ENCODE data around the gene UBTD1. TPM values are rescaled to one million over a fixed set of nuclear protein-coding genes. Genes with fewer than 3 reads are reported as not detected.
A peak's percentile ranks its signal among the peaks of the same experiment; 100 is the strongest.
"Not testable (repeated sequence)": the region's sequence is repeated elsewhere in the genome, so short reads cannot be mapped to it uniquely, and the experiment has no call there.

The UBTD1 gene
- total and polyA plus RNA-seq, 7 experiments from 2014 or later = 0.94 to 4.2 (median 2.1) TPM

GRCh38 chr10:97550336-97551149 is 51.8 kb downstream of the UBTD1 start:
- H3K4me1 ChIP-seq (ENCODE audit: control insufficient read depth in 2 of 2, insufficient read depth in 2 of 2, low read length in 2 of 2) = no peaks in the 10 kb centered on the region
- H3K4me3 Mint-ChIP-seq = no peak overlapping the region
- POLR2A ChIA-PET = no interaction called here

GRCh38 chr10:97551271-97551670 is 52.5 kb downstream of the UBTD1 start:
- POLR2A ChIA-PET = no interaction called here
- CTCF ChIA-PET = interaction anchor here (0.5 to 6.9 kb wide), 5 partner anchors 17 to 352 kb away, joined by 3 to 64 read pairs (median 3); no protein-coding TSS in a partner anchor
- DNase-seq = no peak

More at GRCh38 chr10:97550336-97551149, 51.8 kb downstream of the UBTD1 start:
- Histone ChIP-seq H3K27me3 (ENCODE audit: control insufficient read depth in 2 of 2, insufficient read depth in 2 of 2, low read length in 2 of 2) (no peaks in the 10 kb centered on the region), H3K36me3 (ENCODE audit: control insufficient read depth in 2 of 3, insufficient read depth in 3 of 3, low read length in 3 of 3) (no peaks in the 10 kb centered on the region), H3K4me3 (ENCODE audit: low read length) (no peak overlapping the region), H3K9me3 (ENCODE audit: control insufficient read depth in 2 of 3, low read length in 3 of 3) (no peaks in the 10 kb centered on the region), H3K27ac (ENCODE audit: low read depth, low read length) (no peak overlapping the region)
- ATAC-seq = no peak
- intact Hi-C loops (cut with micrococcal nuclease) = loop anchor here in 1 of 2 donors (5.0 kb wide), 2 partner anchors 53 to 103 kb away; partner anchors contain the start of genes EXOSC1, MMS19, UBTD1 and ZDHHC16
- H3K9me3 Mint-ChIP-seq = peaks cover 0 to 3% (median 0%) of the 10 kb centered on the region in 11 donors
- DNase-seq = no peak
- H3K36me3 Mint-ChIP-seq = no peaks in the 10 kb centered on the region
- CTCF ChIA-PET = interaction anchor here (0.5 to 6.9 kb wide), 4 partner anchors 18 to 352 kb away, joined by 3 to 64 read pairs (median 4); no protein-coding TSS in a partner anchor
- H3K27me3 Mint-ChIP-seq = peaks cover 0 to 3% (median 0%) of the 10 kb centered on the region in 5 donors
- peak overlapping the region in 1 of 9 donors; percentile 48 for H3K27ac Mint-ChIP-seq
- peaks cover 0 to 4% (median 0%) of the 10 kb centered on the region in 7 donors for H3K4me1 Mint-ChIP-seq

GRCh38 chr10:97553575-97554031 is 54.9 kb downstream of the UBTD1 start:
- Histone ChIP-seq H3K4me3 (ENCODE audit: low read length) (no peak overlapping the region), H3K36me3 (ENCODE audit: control insufficient read depth in 2 of 3, insufficient read depth in 3 of 3, low read length in 3 of 3) (no peaks in the 10 kb centered on the region), H3K4me1 (ENCODE audit: control insufficient read depth in 2 of 2, insufficient read depth in 2 of 2, low read length in 2 of 2) (no peaks in the 10 kb centered on the region), H3K27ac (ENCODE audit: low read depth, low read length) (no peak overlapping the region), H3K27me3 (ENCODE audit: control insufficient read depth in 2 of 2, insufficient read depth in 2 of 2, low read length in 2 of 2) (no peaks in the 10 kb centered on the region), H3K9me3 (ENCODE audit: control insufficient read depth in 2 of 3, low read length in 3 of 3) (no peaks in the 10 kb centered on the region)
- DNase-seq = peak in 7 of 9 donors; percentile 27 to 60 (median 52)
- no peaks in the 10 kb centered on the region for H3K36me3 Mint-ChIP-seq
- CTCF ChIA-PET = interaction anchor here (0.7 to 6.9 kb wide), 14 partner anchors 15 to 179 kb away, joined by 3 to 64 read pairs (median 4); no protein-coding TSS in a partner anchor
- H3K27me3 Mint-ChIP-seq = no peaks in the 10 kb centered on the region
- H3K4me1 Mint-ChIP-seq = peaks cover 0 to 2% (median 0%) of the 10 kb centered on the region in 7 donors
- peak; percentile 64 for ATAC-seq
- no peak overlapping the region for H3K4me3 Mint-ChIP-seq
- POLR2A ChIA-PET = interaction anchor here (0.9 to 1.3 kb wide), 2 partner anchors 62 to 147 kb away, joined by 3 read pairs; no protein-coding TSS in a partner anchor
- intact Hi-C loops (cut with micrococcal nuclease) = loop anchor here (1.0 to 5.0 kb wide), 7 partner anchors 55 to 481 kb away; partner anchors contain the start of genes MMS19 (in 2 of the 2), UBTD1 (in 2 of the 2), EXOSC1 (in 1 of the 2) and ZDHHC16 (in 1 of the 2)
- no peak overlapping the region for H3K27ac Mint-ChIP-seq
- peaks cover 0 to 3% (median 0%) of the 10 kb centered on the region in 11 donors for H3K9me3 Mint-ChIP-seq

More at GRCh38 chr10:97551271-97551670, 52.5 kb downstream of the UBTD1 start:
- H3K27ac Mint-ChIP-seq = no peak overlapping the region
- Histone ChIP-seq H3K27me3 (ENCODE audit: control insufficient read depth in 2 of 2, insufficient read depth in 2 of 2, low read length in 2 of 2) (no peaks in the 10 kb centered on the region), H3K4me1 (ENCODE audit: control insufficient read depth in 2 of 2, insufficient read depth in 2 of 2, low read length in 2 of 2) (no peaks in the 10 kb centered on the region), H3K9me3 (ENCODE audit: control insufficient read depth in 2 of 3, low read length in 3 of 3) (no peaks in the 10 kb centered on the region), H3K27ac (ENCODE audit: low read depth, low read length) (no peak overlapping the region), H3K36me3 (ENCODE audit: control insufficient read depth in 2 of 3, insufficient read depth in 3 of 3, low read length in 3 of 3) (no peaks in the 10 kb centered on the region), H3K4me3 (ENCODE audit: low read length) (no peak overlapping the region)
- H3K4me1 Mint-ChIP-seq = peaks cover 0 to 4% (median 0%) of the 10 kb centered on the region in 7 donors
- no peak overlapping the region for H3K4me3 Mint-ChIP-seq
- H3K36me3 Mint-ChIP-seq = no peaks in the 10 kb centered on the region
- intact Hi-C loops (cut with micrococcal nuclease) = loop anchor here in 1 of 2 donors (5.0 kb wide), 2 partner anchors 54 to 104 kb away; partner anchors contain the start of genes EXOSC1, MMS19, UBTD1 and ZDHHC16
- peaks cover 0 to 3% (median 0%) of the 10 kb centered on the region in 11 donors for H3K9me3 Mint-ChIP-seq
- ATAC-seq = no peak
- peaks cover 0 to 3% (median 0%) of the 10 kb centered on the region in 5 donors for H3K27me3 Mint-ChIP-seq

- not testable (repeated sequence) for H3K27ac ChIP-seq (ENCODE audit: low read depth, low read length); H3K9me3 ChIP-seq (ENCODE audit: control insufficient read depth in 2 of 3, low read length in 3 of 3); H3K4me1 Mint-ChIP-seq; H3K27ac Mint-ChIP-seq; DNase-seq; H3K9me3 Mint-ChIP-seq; ATAC-seq; H3K27me3 ChIP-seq (ENCODE audit: control insufficient read depth in 2 of 2, insufficient read depth in 2 of 2, low read length in 2 of 2); H3K4me3 ChIP-seq (ENCODE audit: low read length); H3K4me3 Mint-ChIP-seq; H3K36me3 ChIP-seq (ENCODE audit: control insufficient read depth in 2 of 3, insufficient read depth in 3 of 3, low read length in 3 of 3); H3K36me3 Mint-ChIP-seq; H3K27me3 Mint-ChIP-seq; H3K4me1 ChIP-seq (ENCODE audit: control insufficient read depth in 2 of 2, insufficient read depth in 2 of 2, low read length in 2 of 2)
- ChIA-PET CTCF (interaction anchor here (0.7 to 6.9 kb wide), 13 partner anchors 16 to 151 kb away, joined by 3 to 64 read pairs (median 4); no protein-coding TSS in a partner anchor), POLR2A (interaction anchor here (1.3 kb wide), 1 partner anchor 63 kb away, joined by 3 read pairs; no protein-coding TSS in a partner anchor)
- intact Hi-C loops (cut with micrococcal nuclease) = loop anchor here in 1 of 2 donors (5.0 kb wide), 2 partner anchors 57 to 107 kb away; partner anchors contain the start of genes EXOSC1, MMS19, UBTD1 and ZDHHC16
These were observed 55.6 kb downstream of the UBTD1 start for GRCh38 chr10:97554336-97554735.

GRCh38 chr10:97555541-97555940 is 56.8 kb downstream of the UBTD1 start:
- H3K4me3 Mint-ChIP-seq; intact Hi-C loops (cut with micrococcal nuclease); H3K9me3 ChIP-seq (ENCODE audit: control insufficient read depth in 2 of 3, low read length in 3 of 3); H3K27ac ChIP-seq (ENCODE audit: low read depth, low read length); ATAC-seq; H3K4me1 Mint-ChIP-seq; H3K4me3 ChIP-seq (ENCODE audit: low read length); H3K27me3 Mint-ChIP-seq; H3K9me3 Mint-ChIP-seq; H3K36me3 Mint-ChIP-seq; POLR2A ChIA-PET; H3K27me3 ChIP-seq (ENCODE audit: control insufficient read depth in 2 of 2, insufficient read depth in 2 of 2, low read length in 2 of 2); H3K36me3 ChIP-seq (ENCODE audit: control insufficient read depth in 2 of 3, insufficient read depth in 3 of 3, low read length in 3 of 3); H3K4me1 ChIP-seq (ENCODE audit: control insufficient read depth in 2 of 2, insufficient read depth in 2 of 2, low read length in 2 of 2); DNase-seq; H3K27ac Mint-ChIP-seq: not testable (repeated sequence)
- CTCF ChIA-PET = interaction anchor here (6.9 kb wide), 1 partner anchor 91 kb away, joined by 64 read pairs; no protein-coding TSS in a partner anchor

GRCh38 chr10:97560731-97561381 is 62.1 kb downstream of the UBTD1 start:
- H3K27me3 Mint-ChIP-seq; POLR2A ChIA-PET; H3K9me3 ChIP-seq (ENCODE audit: control insufficient read depth in 2 of 3, low read length in 3 of 3); H3K4me1 Mint-ChIP-seq; H3K4me1 ChIP-seq (ENCODE audit: control insufficient read depth in 2 of 2, insufficient read depth in 2 of 2, low read length in 2 of 2); H3K36me3 Mint-ChIP-seq; intact Hi-C loops (cut with micrococcal nuclease); CTCF ChIA-PET; DNase-seq; H3K4me3 Mint-ChIP-seq; H3K4me3 ChIP-seq (ENCODE audit: low read length); ATAC-seq; H3K27ac Mint-ChIP-seq; H3K27me3 ChIP-seq (ENCODE audit: control insufficient read depth in 2 of 2, insufficient read depth in 2 of 2, low read length in 2 of 2); H3K27ac ChIP-seq (ENCODE audit: low read depth, low read length); H3K36me3 ChIP-seq (ENCODE audit: control insufficient read depth in 2 of 3, insufficient read depth in 3 of 3, low read length in 3 of 3); H3K9me3 Mint-ChIP-seq: not testable (repeated sequence)
